ENCODE data around the gene GIPC2.

GIPC2 gene

DNA sequence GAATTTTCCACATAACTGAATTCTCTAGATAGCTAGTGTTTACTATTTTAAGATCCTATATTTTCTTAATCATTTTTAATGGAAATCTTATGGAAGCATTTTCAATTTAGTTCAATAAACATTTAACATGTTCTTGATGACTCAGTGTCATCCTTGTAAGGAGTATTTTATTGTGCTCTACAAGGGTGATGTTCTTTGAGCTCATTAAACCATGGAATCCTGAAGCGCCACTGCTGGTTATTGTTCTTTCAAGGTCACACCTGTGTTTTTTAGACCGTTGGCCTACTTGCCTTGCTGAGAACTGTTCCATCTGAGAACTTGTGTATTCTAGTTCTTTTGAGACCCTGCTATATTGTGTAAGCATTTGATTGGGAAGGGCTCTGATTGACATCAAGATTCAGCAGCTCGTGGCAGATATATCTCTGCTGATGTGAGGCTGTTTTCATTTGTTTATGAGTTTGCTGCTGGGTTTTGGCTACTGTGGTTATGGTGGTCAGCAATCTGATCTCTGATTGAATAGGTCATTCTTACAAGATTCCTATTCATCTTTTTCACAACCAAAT is 132.0 kb downstream of the GIPC2 start:
- no peak overlapping the region for H3K4me3 ChIP-seq (ENCODE audit: low read depth, low read length)
- TF ChIP-seq, protein P1, sequence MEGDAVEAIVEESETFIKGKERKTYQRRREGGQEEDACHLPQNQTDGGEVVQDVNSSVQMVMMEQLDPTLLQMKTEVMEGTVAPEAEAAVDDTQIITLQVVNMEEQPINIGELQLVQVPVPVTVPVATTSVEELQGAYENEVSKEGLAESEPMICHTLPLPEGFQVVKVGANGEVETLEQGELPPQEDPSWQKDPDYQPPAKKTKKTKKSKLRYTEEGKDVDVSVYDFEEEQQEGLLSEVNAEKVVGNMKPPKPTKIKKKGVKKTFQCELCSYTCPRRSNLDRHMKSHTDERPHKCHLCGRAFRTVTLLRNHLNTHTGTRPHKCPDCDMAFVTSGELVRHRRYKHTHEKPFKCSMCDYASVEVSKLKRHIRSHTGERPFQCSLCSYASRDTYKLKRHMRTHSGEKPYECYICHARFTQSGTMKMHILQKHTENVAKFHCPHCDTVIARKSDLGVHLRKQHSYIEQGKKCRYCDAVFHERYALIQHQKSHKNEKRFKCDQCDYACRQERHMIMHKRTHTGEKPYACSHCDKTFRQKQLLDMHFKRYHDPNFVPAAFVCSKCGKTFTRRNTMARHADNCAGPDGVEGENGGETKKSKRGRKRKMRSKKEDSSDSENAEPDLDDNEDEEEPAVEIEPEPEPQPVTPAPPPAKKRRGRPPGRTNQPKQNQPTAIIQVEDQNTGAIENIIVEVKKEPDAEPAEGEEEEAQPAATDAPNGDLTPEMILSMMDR (IDR thresholded peaks at IDR 0.05; ENCODE audit: borderline replicate concordance, insufficient read depth, low read depth, low read length), result no peak

DNA sequence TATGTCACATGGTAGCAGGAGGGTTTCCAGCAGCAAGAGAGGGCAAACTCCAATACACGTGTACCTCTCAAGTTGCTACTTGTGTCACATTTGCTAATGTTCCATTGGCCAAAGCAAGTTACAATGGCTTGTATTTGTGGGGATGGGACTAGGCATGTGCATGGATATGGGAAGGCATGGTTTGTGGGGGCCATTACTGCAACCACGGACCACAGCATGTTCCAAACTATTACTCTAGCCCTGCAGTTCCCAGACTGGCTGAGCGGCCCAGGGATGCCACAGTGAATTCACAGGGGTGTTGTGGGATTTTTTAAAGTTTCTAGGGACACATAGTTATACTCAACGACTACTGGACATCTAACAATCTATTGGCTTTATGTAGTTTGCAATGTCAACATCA is 133.1 kb downstream of the GIPC2 start:
- TF ChIP-seq, protein P1 (IDR thresholded peaks at IDR 0.05; ENCODE audit: borderline replicate concordance, insufficient read depth, low read depth, low read length), result no peak

DNA sequence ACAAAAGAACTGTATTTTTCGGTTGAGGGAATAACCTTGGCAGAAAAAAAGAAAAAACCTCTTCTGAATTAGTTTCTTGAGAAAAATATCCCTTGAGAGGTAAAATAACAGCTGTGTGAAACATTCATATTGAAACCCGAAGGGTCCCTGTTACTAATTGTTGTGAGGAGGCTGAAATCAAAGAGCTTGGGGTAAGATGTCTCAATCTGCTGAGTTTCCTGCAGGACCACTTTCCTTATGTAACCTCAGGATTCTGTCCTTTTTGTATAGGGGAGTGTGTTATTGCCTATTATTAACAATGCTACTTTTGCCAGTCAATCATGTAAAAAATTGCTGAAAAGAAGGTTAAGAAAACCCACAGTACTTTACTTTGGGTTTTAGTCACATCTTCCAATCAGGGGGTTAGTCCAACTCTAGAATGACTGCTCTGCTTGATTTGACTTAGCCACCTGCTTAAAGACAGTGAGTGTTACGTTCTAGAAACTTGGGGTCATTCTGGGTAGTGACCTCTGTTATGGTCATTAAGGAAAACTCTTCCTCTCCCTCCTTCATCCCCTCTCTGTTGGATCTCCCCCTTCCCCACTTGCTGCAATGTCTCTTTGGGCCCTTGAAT is 138.8 kb downstream of the GIPC2 start:
- no peak overlapping the region for H3K4me3 ChIP-seq (ENCODE audit: low read depth, low read length)
- TF ChIP-seq, protein P1 (IDR thresholded peaks at IDR 0.05; ENCODE audit: borderline replicate concordance, insufficient read depth, low read depth, low read length), result no peak

More for the DNA sequence above, 133.1 kb downstream of the GIPC2 start:
- H3K4me3 ChIP-seq (ENCODE audit: low read depth, low read length), result no peak overlapping the region
